GM19468 (cell line): ENCODE data around the gene ZBTB20.
A peak's percentile ranks its signal among the peaks of the same experiment; 100 is the strongest.

Experiments
- ATAC-seq: cut with Tn5 transposase; IDR thresholded peaks from one replicate; pipeline ENCODE4 v1.9.1; 2021; ENCODE audit warnings: mild to moderate bottlenecking, moderate library complexity, moderate number of reproducible peaks; ENCODE audit not compliant: unreplicated experiment; ENCODE audit errors: extremely low read depth

Gene ZBTB20

DNA sequence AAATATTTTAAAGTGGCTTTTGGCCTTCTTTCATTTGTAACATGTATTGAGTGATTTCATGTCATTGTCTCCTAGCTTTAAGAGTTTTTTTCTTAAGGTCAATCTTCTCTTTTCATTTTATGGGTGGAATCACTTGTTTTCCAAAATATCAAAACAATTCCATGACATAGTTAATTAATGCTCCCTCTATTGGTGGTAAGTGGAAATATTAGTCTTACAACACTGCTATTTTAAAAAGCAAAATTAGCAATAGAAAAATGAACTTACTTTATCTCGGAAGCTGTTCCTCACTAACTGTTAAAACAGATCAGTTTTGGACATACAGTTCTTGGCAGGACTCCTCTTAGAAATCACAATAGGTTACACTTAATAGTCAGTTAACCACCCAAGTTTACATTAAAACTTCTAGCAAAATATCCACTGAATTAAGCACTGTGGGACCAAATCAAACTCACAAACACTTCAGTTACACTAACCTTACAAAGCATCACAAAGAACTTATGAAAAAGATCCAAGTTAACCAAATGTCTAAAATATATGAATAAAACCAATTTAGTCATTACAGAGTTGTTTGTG lies 810.9 kb downstream of the ZBTB20 start:
- no peak for ATAC-seq

DNA sequence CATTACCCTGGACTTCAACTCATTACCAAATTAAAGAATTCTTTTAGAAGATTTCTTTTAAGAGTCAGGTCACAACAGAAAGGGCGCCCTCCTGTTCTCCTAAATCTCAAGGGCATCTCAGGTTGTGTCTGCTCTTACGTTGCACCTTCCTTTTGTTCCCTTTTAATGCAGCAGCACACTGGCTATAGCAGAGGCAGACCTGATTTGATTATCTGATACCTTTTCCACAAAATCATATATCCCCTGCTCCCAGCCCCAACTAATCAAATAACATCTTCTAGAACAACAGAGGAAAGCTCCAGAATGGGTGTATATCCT lies 813.2 kb downstream of the ZBTB20 start:
- no peak for ATAC-seq

DNA sequence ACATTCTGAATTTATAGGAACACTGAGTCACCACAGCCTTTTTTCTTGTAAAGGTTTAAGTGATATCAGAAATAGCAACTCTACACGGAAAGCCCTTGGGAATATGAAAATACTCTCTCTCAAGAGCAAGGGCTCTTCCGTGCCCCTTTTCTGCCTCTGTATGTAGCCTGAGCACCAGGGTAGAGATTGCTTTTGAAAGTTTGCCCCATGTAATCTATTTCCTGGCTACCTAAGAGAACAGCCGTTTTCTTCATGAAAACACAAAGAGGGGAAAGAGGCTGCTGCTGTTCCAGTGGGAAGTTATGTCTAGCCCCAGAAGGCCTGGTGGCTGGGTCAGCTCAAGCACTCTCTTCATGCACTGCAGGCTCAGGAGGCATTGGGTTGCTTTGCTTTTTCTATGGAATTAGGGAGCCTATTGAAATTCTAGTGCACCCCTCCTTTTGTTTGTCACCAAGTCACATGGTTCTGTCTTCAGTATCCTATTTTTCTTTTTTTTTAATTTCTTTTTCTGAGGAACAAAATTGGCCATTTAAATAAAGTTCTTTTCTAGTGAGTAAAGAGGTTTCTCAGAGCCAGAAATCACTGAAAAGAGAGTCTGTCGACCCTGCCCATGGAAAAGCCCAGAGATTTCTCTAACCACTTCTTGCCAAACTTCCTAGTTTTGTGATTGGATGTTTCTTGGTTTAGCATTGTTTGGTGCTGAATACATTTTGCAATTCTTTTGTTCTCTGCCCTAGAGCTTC lies 813.7 kb downstream of the ZBTB20 start:
- no peak for ATAC-seq

GRCh38 chr3:114332342-114333179 lies 814.5 kb downstream of the ZBTB20 start:
- ATAC-seq = peak; percentile 55

DNA sequence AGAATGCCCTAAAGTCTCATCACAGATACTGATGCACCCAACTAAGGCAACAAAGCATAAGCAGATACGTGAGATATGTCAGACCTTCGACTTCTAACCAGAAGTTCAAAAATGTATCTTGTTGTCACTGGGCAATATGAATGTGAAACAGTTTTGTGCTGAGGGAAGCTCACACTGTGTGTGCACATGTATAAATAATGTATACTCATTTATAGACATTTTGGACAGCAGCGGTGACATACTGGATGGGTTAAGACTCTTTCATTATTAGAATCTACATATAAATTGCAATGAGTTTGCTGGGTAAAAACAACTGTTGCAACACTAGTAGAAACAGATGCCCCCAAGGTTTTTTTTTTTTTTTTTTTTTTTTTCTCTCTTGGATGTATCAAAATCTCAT lies 815.4 kb downstream of the ZBTB20 start:
- no peak for ATAC-seq

GRCh38 chr3:114331007-114331406 lies 816.1 kb downstream of the ZBTB20 start:
- ATAC-seq = no peak

GRCh38 chr3:114329823-114330222 lies 817.3 kb downstream of the ZBTB20 start:
- no peak for ATAC-seq

- no peak for ATAC-seq
Measured at GRCh38 chr3:114328345-114328744, 818.7 kb downstream of the ZBTB20 start.

- no peak for ATAC-seq
Measured at GRCh38 chr3:114327665-114328064, 819.4 kb downstream of the ZBTB20 start.

DNA sequence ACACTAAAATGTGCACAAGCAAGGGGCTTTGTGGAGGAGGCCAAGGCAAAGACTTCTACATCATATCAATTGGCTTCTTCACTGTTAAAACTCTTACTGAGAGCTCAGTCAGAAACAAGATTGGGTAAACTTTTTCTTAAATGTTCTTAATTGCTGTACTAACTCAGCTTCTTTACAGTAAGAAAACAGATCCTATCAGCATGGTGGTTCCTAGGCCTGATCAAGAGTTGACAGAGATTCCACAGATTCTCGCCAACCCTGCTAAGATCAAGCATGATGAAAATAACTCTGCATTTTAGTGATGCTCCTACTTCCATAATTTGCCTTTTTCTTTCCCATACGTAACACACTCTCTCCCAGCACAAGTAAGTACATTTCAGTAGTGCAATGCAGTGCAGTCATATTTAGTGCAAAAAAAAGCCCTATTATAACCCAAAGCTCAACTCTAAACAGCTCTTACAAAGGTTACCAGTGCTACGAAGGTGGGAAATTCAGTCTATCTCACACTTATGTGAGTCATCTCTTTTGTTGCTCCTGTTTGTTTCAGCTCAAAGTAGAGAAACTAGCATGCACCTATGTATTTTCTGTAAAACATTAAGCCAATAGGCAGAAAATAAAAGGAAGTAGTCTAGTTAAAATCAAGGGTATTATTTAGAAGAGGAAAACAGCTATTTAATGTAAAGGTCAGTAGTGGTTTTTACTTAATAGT lies 823.4 kb downstream of the ZBTB20 start:
- ATAC-seq = no peak

- no peak for ATAC-seq
Measured at GRCh38 chr3:114320246-114320645, 826.8 kb downstream of the ZBTB20 start.

GRCh38 chr3:114319453-114319852 lies 827.6 kb downstream of the ZBTB20 start:
- no peak for ATAC-seq

GRCh38 chr3:114318295-114318694 lies 828.8 kb downstream of the ZBTB20 start:
- ATAC-seq = no peak

- ATAC-seq = no peak
Measured at GRCh38 chr3:114314282-114314681, 832.8 kb downstream of the ZBTB20 start.

DNA sequence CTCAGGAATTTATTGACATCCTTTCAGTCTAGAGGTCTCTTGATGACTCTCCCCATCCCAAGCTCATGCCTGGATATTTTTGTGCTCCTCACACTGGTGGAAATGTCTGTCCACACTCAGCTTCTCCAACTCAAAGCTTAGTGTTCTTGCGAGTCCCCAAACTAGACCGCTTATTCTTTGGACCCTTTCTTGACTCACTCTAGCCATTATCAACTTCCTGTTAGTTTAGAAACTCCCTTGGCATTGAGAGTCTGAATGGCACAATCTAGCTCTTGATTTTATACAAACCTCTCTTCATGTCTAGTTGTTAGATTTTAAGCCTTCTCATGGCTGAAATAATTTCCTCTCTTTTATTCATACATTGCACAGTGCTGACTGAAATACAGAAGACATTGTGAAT lies 833.7 kb downstream of the ZBTB20 start:
- ATAC-seq = no peak

- no peak for ATAC-seq
Measured at GRCh38 chr3:114310695-114311094, 836.4 kb downstream of the ZBTB20 start.

GRCh38 chr3:114308830-114309229 lies 838.3 kb downstream of the ZBTB20 start:
- ATAC-seq = no peak

- no peak for ATAC-seq
Measured at GRCh38 chr3:114308377-114308776, 838.7 kb downstream of the ZBTB20 start.

DNA sequence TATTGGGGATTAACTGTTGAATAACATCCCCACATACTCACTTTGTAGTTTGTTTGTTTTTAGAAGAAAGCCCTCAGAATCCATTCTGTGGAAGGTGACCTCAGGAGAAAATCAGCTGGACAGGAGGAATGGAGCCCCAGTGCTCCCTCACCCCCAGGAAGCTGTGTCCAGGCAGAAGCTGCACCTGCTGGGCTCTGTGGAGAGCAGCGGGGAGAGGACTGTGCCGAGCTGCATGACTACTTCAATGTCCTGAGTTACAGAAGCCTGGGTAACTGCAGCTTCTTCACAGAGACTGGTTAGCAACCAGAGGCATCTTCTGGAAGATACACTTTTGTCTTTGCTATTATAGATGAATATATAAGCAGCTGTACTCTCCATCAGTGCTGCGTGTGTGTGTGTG lies 839.3 kb downstream of the ZBTB20 start:
- ATAC-seq = no peak

- no peak for ATAC-seq
Measured at GRCh38 chr3:114307222-114307830, 839.8 kb downstream of the ZBTB20 start.
